MM.1S (cell line): ENCODE measurements around the gene RSPH1.

Source experiments
- DNase-seq: peaks from one replicate; pipeline ENCODE4 v3.0.0-alpha.2; 2015
- H2AFZ ChIP-seq: fragments of 300-600 bp; sonication (generic); 2 replicates; pipeline ENCODE4 v1.6.0; 2016; ENCODE audit warnings: antibody characterized with exemption, low read length
- H3F3A ChIP-seq: fragments of 300-600 bp; sonication (generic); 2 replicates; pipeline ENCODE4 v1.6.1; 2016; ENCODE audit warnings: mild to moderate bottlenecking, antibody characterized with exemption, low read length, moderate library complexity, mixed read lengths; ENCODE audit not compliant: insufficient read depth
- H3K27ac ChIP-seq: fragments of 300-600 bp; sonication (generic); 2 replicates; pipeline ENCODE4 v1.5.1; 2016; ENCODE audit warnings: mild to moderate bottlenecking, low read length
- H3K27me3 ChIP-seq: fragments of 300-600 bp; sonication (generic); replicated peaks from 2 replicates; pipeline ENCODE4 v1.6.0; 2016; ENCODE audit warnings: low read length; ENCODE audit not compliant: insufficient read depth
- H3K36me3 ChIP-seq: fragments of 300-600 bp; sonication (generic); replicated peaks from 2 replicates; pipeline ENCODE4 v1.6.1; 2016; ENCODE audit warnings: mild to moderate bottlenecking, low read length, mixed read lengths; ENCODE audit not compliant: insufficient read depth
- H3K4me1 ChIP-seq: fragments of 300-600 bp; sonication (generic); 2 replicates; pipeline ENCODE4 v1.6.1; 2016; ENCODE audit warnings: low read length, mixed read lengths
- H3K4me2 ChIP-seq: fragments of 300-600 bp; sonication (generic); 2 replicates; pipeline ENCODE4 v1.6.0; 2016; ENCODE audit warnings: low read depth, low read length
- H3K4me3 ChIP-seq: fragments of 300-600 bp; sonication (generic); 2 replicates; pipeline ENCODE4 v1.5.1; 2016; ENCODE audit warnings: low read length, mixed read lengths
- H3K79me2 ChIP-seq: fragments of 300-600 bp; sonication (generic); 2 replicates; pipeline ENCODE4 v1.6.1; 2016; ENCODE audit warnings: mixed run types, low read length, mixed read lengths
- H3K9ac ChIP-seq: fragments of 300-600 bp; sonication (generic); 2 replicates; pipeline ENCODE4 v1.6.1; 2016; ENCODE audit warnings: low read length, mixed read lengths
- H3K9me2 ChIP-seq: fragments of 300-600 bp; sonication (generic); replicated peaks from 2 replicates; pipeline ENCODE4 v1.6.1; 2016; ENCODE audit warnings: mild to moderate bottlenecking, low read length, mixed read lengths; ENCODE audit not compliant: insufficient read depth
- H3K9me3 ChIP-seq: fragments of 300-600 bp; sonication (generic); replicated peaks from 2 replicates; pipeline ENCODE4 v1.6.1; 2016; ENCODE audit warnings: mild to moderate bottlenecking, low read length, mixed read lengths; ENCODE audit not compliant: insufficient read depth
- H4K20me1 ChIP-seq: fragments of 300-600 bp; sonication (generic); 2 replicates; pipeline ENCODE4 v1.6.1; 2016; ENCODE audit warnings: mild to moderate bottlenecking, low read length, moderate library complexity, mixed read lengths; ENCODE audit not compliant: insufficient read depth
- EZH2 ChIP-seq: fragments of 300-600 bp; sonication (generic); optimal IDR thresholded peaks from 2 replicates; pipeline ENCODE3; 2017; ENCODE audit warnings: low read depth, mild to moderate bottlenecking, antibody characterized with exemption, low read length, mixed read lengths
- EZH2phosphoT487 ChIP-seq: fragments of 300-600 bp; sonication (generic); IDR thresholded peaks from 2 replicates; pipeline ENCODE4 v1.6.1; 2018; ENCODE audit warnings: antibody characterized with exemption, low read length
- TF ChIP-seq, protein P1 (sequence below): fragments of 300-600 bp; sonication (generic); IDR thresholded peaks from 2 replicates; pipeline ENCODE4 v1.5.1; 2016; ENCODE audit warnings: antibody characterized with exemption, low read length, mixed read lengths

RSPH1 gene

DNA sequence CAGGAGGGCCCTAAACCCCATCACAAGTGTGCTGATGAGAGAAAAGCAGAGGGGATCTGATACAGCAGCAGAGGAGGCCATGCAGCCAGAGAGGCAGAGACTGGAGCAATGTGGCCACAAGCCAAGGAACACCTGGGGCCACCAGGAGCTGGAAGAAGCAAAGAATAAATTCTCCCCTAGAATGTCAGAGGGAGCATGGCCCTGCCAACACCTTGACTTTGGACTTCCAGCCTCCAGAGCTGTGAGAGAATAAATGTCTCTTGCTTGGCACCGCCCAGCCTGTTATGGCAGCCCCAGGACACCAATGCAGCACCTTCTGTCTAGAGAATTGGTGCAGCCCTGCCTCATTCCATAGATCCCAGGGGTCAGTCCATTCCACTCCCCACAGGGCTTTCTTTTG lies 67.0 kb downstream of the RSPH1 start:
- H3K4me1 ChIP-seq, result no peaks in the 10 kb centered on the region
- peaks cover 100% of the 10 kb centered on the region for H3K27me3 ChIP-seq
- no peak overlapping the region for H2AFZ ChIP-seq
- DNase-seq, result no peak
- H3K36me3 ChIP-seq, result no peaks in the 10 kb centered on the region
- TF ChIP-seq, protein P1, sequence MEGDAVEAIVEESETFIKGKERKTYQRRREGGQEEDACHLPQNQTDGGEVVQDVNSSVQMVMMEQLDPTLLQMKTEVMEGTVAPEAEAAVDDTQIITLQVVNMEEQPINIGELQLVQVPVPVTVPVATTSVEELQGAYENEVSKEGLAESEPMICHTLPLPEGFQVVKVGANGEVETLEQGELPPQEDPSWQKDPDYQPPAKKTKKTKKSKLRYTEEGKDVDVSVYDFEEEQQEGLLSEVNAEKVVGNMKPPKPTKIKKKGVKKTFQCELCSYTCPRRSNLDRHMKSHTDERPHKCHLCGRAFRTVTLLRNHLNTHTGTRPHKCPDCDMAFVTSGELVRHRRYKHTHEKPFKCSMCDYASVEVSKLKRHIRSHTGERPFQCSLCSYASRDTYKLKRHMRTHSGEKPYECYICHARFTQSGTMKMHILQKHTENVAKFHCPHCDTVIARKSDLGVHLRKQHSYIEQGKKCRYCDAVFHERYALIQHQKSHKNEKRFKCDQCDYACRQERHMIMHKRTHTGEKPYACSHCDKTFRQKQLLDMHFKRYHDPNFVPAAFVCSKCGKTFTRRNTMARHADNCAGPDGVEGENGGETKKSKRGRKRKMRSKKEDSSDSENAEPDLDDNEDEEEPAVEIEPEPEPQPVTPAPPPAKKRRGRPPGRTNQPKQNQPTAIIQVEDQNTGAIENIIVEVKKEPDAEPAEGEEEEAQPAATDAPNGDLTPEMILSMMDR, result no peak
- TF ChIP-seq EZH2 (no peak), EZH2phosphoT487 (no peak)
- no peak overlapping the region for H3K4me3 ChIP-seq
- H3K27ac ChIP-seq, result no peak overlapping the region
- H3F3A ChIP-seq, result no peaks in the 10 kb centered on the region
- no peaks in the 10 kb centered on the region for H3K79me2 ChIP-seq
- no peak overlapping the region for H3K9ac ChIP-seq
- no peaks in the 10 kb centered on the region for H4K20me1 ChIP-seq
- H3K9me2 ChIP-seq, result no peaks in the 10 kb centered on the region
- H3K9me3 ChIP-seq, result no peaks in the 10 kb centered on the region
- no peak overlapping the region for H3K4me2 ChIP-seq

DNA sequence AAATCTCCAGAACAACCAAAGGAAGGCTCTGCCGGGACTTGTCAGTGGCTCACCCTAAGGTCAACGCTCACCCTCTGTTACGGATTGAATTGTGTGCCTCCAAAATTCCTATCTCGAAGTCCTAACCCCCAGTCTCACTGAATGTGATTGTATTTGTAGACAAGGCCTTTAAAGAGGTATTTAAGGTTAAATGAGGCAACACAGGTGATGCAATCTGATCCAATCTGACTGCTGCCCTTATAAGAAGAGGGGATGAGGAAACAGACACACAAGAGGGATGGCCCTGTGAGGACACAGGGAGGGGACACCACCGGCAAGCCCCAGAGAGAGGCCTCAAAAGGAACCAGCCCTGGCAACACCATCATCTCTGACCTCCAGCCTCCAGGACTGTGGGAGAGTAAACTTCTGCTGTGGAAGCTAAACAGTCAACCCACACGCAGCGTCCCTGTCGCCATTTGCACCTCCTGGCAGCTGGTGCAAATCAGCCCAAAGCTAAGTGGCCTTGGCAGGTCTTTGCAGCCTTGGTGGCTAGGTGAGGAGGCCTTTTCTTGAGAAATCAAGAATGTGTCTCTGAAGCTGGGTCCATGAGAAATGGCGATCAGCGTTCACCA lies 68.1 kb downstream of the RSPH1 start:
- H3K4me3 ChIP-seq, result no peak overlapping the region
- no peaks in the 10 kb centered on the region for H3K36me3 ChIP-seq
- no peaks in the 10 kb centered on the region for H4K20me1 ChIP-seq
- no peaks in the 10 kb centered on the region for H3K4me1 ChIP-seq
- H3K27ac ChIP-seq, result no peak overlapping the region
- no peak overlapping the region for H2AFZ ChIP-seq
- no peaks in the 10 kb centered on the region for H3F3A ChIP-seq
- H3K79me2 ChIP-seq, result no peaks in the 10 kb centered on the region
- no peaks in the 10 kb centered on the region for H3K9me2 ChIP-seq
- no peaks in the 10 kb centered on the region for H3K9me3 ChIP-seq
- H3K4me2 ChIP-seq, result no peak overlapping the region
- H3K27me3 ChIP-seq, result peaks cover 100% of the 10 kb centered on the region
- TF ChIP-seq EZH2phosphoT487, result no peak
- TF ChIP-seq, protein P1, result no peak
- TF ChIP-seq EZH2, result no peak
- no peak for DNase-seq
- H3K9ac ChIP-seq, result no peak overlapping the region

DNA sequence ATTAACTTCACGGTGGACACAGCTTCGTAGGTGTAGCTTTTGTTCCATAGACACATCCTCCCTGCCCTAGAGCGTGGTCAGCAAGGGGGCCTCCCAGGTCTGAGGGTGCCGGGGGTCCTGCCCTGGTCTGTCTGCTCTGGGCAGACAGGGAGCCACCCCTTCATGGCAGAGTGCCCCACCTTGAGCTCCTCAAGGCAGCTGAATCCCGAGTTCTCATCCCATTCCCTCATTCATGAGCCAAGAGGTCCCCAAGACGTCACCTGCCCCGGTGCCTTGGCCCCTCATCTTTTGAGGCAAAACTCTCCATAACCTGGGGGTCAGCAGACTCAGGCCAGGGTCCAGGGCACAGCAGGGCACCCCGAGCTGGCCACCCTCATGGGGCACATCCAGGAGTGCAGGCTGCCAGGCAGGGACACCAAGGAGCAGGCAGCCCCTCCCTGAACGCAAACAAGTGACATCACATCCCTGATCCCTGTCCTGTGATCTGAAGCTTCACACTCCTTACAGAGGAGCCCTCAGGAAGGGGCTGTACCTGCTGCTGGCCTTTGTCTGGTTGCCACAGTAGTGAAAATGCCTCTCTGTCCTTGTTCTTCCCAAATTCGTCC lies 69.0 kb downstream of the RSPH1 start:
- DNase-seq, result no peak
- H3K9me2 ChIP-seq, result no peaks in the 10 kb centered on the region
- H3K9me3 ChIP-seq, result no peaks in the 10 kb centered on the region
- no peak overlapping the region for H2AFZ ChIP-seq
- H3K4me1 ChIP-seq, result no peaks in the 10 kb centered on the region
- no peaks in the 10 kb centered on the region for H3K36me3 ChIP-seq
- no peaks in the 10 kb centered on the region for H3F3A ChIP-seq
- H3K4me2 ChIP-seq, result no peak overlapping the region
- TF ChIP-seq, protein P1, result no peak
- TF ChIP-seq EZH2, result no peak
- TF ChIP-seq EZH2phosphoT487, result no peak
- no peaks in the 10 kb centered on the region for H4K20me1 ChIP-seq
- H3K27me3 ChIP-seq, result peaks cover 100% of the 10 kb centered on the region
- H3K79me2 ChIP-seq, result no peaks in the 10 kb centered on the region
- H3K4me3 ChIP-seq, result no peak overlapping the region
- no peak overlapping the region for H3K9ac ChIP-seq
- no peak overlapping the region for H3K27ac ChIP-seq
